Upper lobe of right lung (tissue), 1 donor: Measurements from ENCODE around the gene VAV3. TPM values are rescaled to one million over a fixed set of nuclear protein-coding genes. Genes with fewer than 3 reads are reported as not detected.

Source experiments
- ATAC-seq: fragments of 200-7000 bp; cut with Tn5 transposase; one replicate; pipeline ENCODE4 v1.9.1; 2020; ENCODE audit warnings: mild to moderate bottlenecking, moderate library complexity
- DNase-seq: peaks from one replicate; pipeline ENCODE4 v3.0.0-alpha.2; 2020
- H3K27ac ChIP-seq: fragments of 200-600 bp; one replicate; pipeline ENCODE4 v1.8.0; 2022
- H3K27me3 ChIP-seq: fragments of 200-600 bp; one replicate; pipeline ENCODE4 v1.8.0; 2022; ENCODE audit warnings: mild to moderate bottlenecking
- H3K36me3 ChIP-seq: fragments of 200-600 bp; one replicate; pipeline ENCODE4 v1.8.0; 2022
- H3K4me1 ChIP-seq: fragments of 200-600 bp; one replicate; pipeline ENCODE4 v1.8.0; 2022
- H3K4me3 ChIP-seq: fragments of 200-600 bp; one replicate; pipeline ENCODE4 v1.8.0; 2022; ENCODE audit warnings: mild to moderate bottlenecking
- H3K9me3 ChIP-seq: fragments of 200-600 bp; one replicate; pipeline ENCODE4 v1.8.0; 2022
- CTCF ChIP-seq: fragments of 200-600 bp; IDR thresholded peaks from one replicate; pipeline ENCODE4 v1.8.0; 2022; ENCODE audit warnings: antibody characterized with exemption
- intact Hi-C: fragments of 100-400 bp; cut with DNase I; formaldehyde crosslinking; loops from one replicate; pipeline ENCODE4 v1.11.0; 2022
- total RNA-seq: library from RNA; stranded (reverse); fragmentation: NEBNext Ultra II Directional; extraction: Animal tissue kit (Norgen Biotek cat#: 25700); gene quantifications from one replicate; pipeline ENCODE4 v1.2.1, GENCODE V29; 2021
- donor health status: DM: no; HTN: yes; CAD: no; lungs with severe emphysema.

VAV3 gene
- total RNA-seq, 1 donor from 2014 or later, result 8.5 TPM

DNA sequence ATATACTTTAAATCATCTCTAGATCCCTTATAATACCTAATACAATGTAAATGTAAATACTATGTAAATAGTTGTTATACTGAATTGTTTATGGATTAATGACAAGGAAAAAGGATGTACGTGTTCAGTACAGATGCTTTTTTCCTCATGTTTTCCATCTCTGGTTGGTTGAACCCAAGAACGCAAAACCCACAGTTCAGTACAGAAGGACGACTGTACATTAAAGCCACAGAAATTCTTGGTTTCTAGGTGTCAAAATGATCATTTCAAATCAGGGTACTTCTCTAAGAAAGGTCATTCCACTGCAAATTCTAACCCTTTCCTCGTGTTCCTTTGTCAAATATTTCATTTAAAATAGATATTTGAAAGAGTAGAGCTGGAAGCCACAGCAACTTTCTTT lies 158.1 kb downstream of the VAV3 start:
- no peak for TF ChIP-seq CTCF
- Histone ChIP-seq H3K9me3 (no peaks in the 10 kb centered on the region), H3K36me3 (no peaks in the 10 kb centered on the region), H3K4me3 (no peak overlapping the region), H3K27ac (no peak overlapping the region), H3K27me3 (no peaks in the 10 kb centered on the region), H3K4me1 (no peaks in the 10 kb centered on the region)
- intact Hi-C loops, result no loop called here
- DNase-seq, result no peak
- no peak for ATAC-seq

- H3K4me1 ChIP-seq, result no peaks in the 10 kb centered on the region
- no peak overlapping the region for H3K27ac ChIP-seq
- ATAC-seq (no peak), DNase-seq (no peak)
- no peaks in the 10 kb centered on the region for H3K36me3 ChIP-seq
- H3K4me3 ChIP-seq, result no peak overlapping the region
- no peak for TF ChIP-seq CTCF
- no peaks in the 10 kb centered on the region for H3K27me3 ChIP-seq
- H3K9me3 ChIP-seq, result no peaks in the 10 kb centered on the region
- intact Hi-C loops, result no loop called here
These were observed 160.2 kb downstream of the VAV3 start for GRCh38 chr1:107804741-107805140.

DNA sequence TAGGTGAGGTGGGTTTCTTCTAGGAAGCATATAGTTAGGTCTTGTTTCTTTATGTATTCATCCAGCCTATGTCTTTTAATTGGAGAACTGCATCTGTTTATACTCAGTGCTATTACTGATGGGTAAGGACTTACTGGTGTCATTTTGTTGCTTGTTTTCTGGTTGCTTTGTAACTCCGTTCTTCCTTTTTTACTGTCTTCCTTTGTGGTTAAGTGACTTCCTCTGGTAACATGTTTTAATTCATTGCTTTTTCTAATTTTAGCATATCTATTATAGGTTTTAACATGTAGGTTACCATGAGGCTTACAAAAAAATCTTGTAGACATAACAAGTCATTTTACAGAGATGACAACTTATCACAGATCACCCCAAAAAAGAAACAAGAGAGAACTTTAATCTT lies 160.8 kb downstream of the VAV3 start:
- Histone ChIP-seq H3K4me1 (no peaks in the 10 kb centered on the region), H3K9me3 (no peaks in the 10 kb centered on the region), H3K27me3 (no peaks in the 10 kb centered on the region), H3K27ac (no peak overlapping the region), H3K4me3 (no peak overlapping the region), H3K36me3 (no peaks in the 10 kb centered on the region)
- TF ChIP-seq CTCF, result no peak
- no peak for ATAC-seq
- intact Hi-C loops, result no loop called here
- DNase-seq, result no peak

- Histone ChIP-seq H3K27ac (no peak overlapping the region), H3K4me1 (no peaks in the 10 kb centered on the region), H3K4me3 (no peak overlapping the region), H3K9me3 (no peaks in the 10 kb centered on the region), H3K27me3 (no peaks in the 10 kb centered on the region), H3K36me3 (no peaks in the 10 kb centered on the region)
- intact Hi-C loops, result no loop called here
- DNase-seq (no peak), ATAC-seq (no peak)
- no peak for TF ChIP-seq CTCF
These were observed 161.4 kb downstream of the VAV3 start for GRCh38 chr1:107803579-107803978.

DNA sequence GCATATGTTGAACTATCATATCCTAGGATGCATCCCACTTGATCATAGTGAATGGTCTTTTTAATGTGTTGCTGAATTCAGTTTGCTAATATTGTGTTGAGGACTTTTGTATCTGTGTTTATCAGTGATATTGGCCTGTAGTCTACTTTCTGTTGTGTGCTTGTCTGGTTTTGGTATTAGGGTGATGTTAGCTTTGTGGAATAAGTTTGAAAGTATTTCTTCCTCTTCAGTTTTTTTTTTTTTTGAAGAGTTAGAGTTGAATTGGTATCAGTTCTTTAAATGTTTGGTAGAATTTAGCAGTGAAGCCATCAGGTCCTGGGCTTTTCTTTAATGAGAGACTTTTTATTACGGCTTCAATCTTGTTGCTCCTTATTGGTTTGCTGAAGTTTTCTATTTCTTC lies 162.3 kb downstream of the VAV3 start:
- Histone ChIP-seq H3K27me3 (no peaks in the 10 kb centered on the region), H3K4me1 (no peaks in the 10 kb centered on the region), H3K27ac (no peak overlapping the region), H3K9me3 (no peaks in the 10 kb centered on the region), H3K36me3 (no peaks in the 10 kb centered on the region), H3K4me3 (no peak overlapping the region)
- intact Hi-C loops, result no loop called here
- ATAC-seq (no peak), DNase-seq (no peak)
- no peak for TF ChIP-seq CTCF

DNA sequence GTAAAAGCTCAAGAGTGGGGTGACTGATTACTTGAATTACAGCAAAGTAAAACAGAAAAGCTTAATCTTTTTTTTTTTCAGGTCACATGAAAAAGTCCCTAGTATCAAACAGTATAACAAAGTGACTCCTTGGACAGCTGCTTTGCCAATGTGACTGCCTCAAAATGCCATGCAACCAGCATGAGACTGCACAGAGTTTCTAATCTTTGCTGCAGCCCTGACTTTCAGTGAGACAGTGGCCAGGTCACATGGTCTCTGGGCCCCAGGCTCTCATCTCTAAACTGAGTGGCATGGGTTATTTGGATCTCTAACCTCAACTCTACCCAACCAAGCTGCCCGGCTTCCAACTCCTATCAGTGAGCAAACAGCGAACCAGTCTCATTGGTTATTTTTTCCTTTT lies 169.0 kb downstream of the VAV3 start:
- Histone ChIP-seq H3K4me1 (no peaks in the 10 kb centered on the region), H3K27me3 (no peaks in the 10 kb centered on the region), H3K27ac (no peak overlapping the region), H3K4me3 (no peak overlapping the region), H3K36me3 (no peaks in the 10 kb centered on the region), H3K9me3 (no peaks in the 10 kb centered on the region)
- DNase-seq, result no peak
- TF ChIP-seq CTCF, result no peak
- intact Hi-C loops, result no loop called here
- ATAC-seq, result no peak
